Prostate gland (tissue), 2 donors: ENCODE results near the gene USP43. TPM values are rescaled to one million over a fixed set of nuclear protein-coding genes. Genes with fewer than 3 reads are reported as not detected.

Experiments used
- DNase-seq: peaks from one replicate; pipeline ENCODE4 v3.0.0-alpha.2; 2019; ENCODE audit warnings: low spot score
- H3K27ac ChIP-seq, 2 donors: fragments of 200-600 bp; sonication (generic); 2 replicates each; pipeline ENCODE4 v1.5.1; 2017 to 2019
- H3K27me3 ChIP-seq: fragments of 200-600 bp; sonication (generic); replicated peaks from 2 replicates; pipeline ENCODE4 v1.5.1; 2019; ENCODE audit not compliant: insufficient read depth
- H3K36me3 ChIP-seq, 2 donors: fragments of 200-600 bp; sonication (generic); 1 replicate in 1 of 2; 2 replicates in 1 of 2; pipeline versions ENCODE4 v1.5.1 to v1.8.1; 2017 to 2019
- H3K4me1 ChIP-seq: fragments of 200-600 bp; sonication (generic); replicated peaks from 2 replicates; pipeline ENCODE4 v1.5.1; 2019
- H3K4me3 ChIP-seq, 2 donors: fragments of 200-600 bp; sonication (generic); 2 replicates each; pipeline ENCODE4 v1.5.1; 2017 to 2019
- H3K9me3 ChIP-seq: fragments of 200-600 bp; sonication (generic); 2 replicates; pipeline ENCODE4 v1.5.1; 2017
- CTCF ChIP-seq, 4 experiments: fragments of 200-600 bp in 2 of 4; fragments of 450-650 bp in 2 of 4; sonication (generic) in 2 of 4; IDR thresholded peaks; 1 replicate in 3 of 4; 2 replicates in 1 of 4; pipeline ENCODE4 v1.5.1; 2016 to 2019; ENCODE audit warnings: antibody characterized with exemption in 4 of 4, mild to moderate bottlenecking in 2 of 4, moderate library complexity in 2 of 4
- POLR2A ChIP-seq: fragments of 450-650 bp; IDR thresholded peaks from one replicate; pipeline ENCODE4 v1.6.1; 2016; ENCODE audit warnings: antibody characterized with exemption, mild to moderate bottlenecking
- POLR2AphosphoS5 ChIP-seq: sonication (generic); formaldehyde crosslinking; IDR thresholded peaks from one replicate; pipeline ENCODE4 v1.6.1; 2017; ENCODE audit warnings: antibody characterized with exemption
- WGBS: methylation state at CpG from one replicate; pipeline ENCODE4 v1.1.5; 2018; 5-methylcytosine and 5-hydroxymethylcytosine counted together
- intact Hi-C: fragments of 100-400 bp; cut with DNase I; formaldehyde crosslinking; loops from one replicate; pipeline ENCODE4 v1.14.2; 2022
- total RNA-seq, 2 donors: library from RNA; depleted of rRNA; stranded (reverse); fragments of >200 nt; gene quantifications; one replicate each; pipeline ENCODE4 v1.1.0, GENCODE V29; 2016

USP43 gene
- total RNA-seq, 2 donors from 2014 or later: 28.2 to 33.2 TPM

- Histone ChIP-seq H3K9me3 (no peaks in the 10 kb centered on the region), H3K27ac (no peak overlapping the region), H3K36me3 (no peaks in the 10 kb centered on the region), H3K4me1 (no peaks in the 10 kb centered on the region), H3K4me3 (no peak overlapping the region), H3K27me3 (no peaks in the 10 kb centered on the region)
- DNase-seq: no peak
- WGBS: 89% methylated on average over 18 of the region's 18 CpGs
- TF ChIP-seq CTCF (IDR thresholded peaks at IDR 0.05) (no peak), POLR2AphosphoS5 (no peak)
- intact Hi-C loops: loop anchor here (5.0 kb wide), 1 partner anchor 199 kb away; no protein-coding TSS in a partner anchor
These were observed 82.7 kb downstream of the USP43 start for GRCh38 chr17:9728005-9728404.

- no peak for DNase-seq
- TF ChIP-seq CTCF (IDR thresholded peaks at IDR 0.05) (no peak), POLR2AphosphoS5 (no peak), POLR2A (no peak)
- 64% methylated on average over 10 of the region's 12 CpGs for WGBS
These were observed 83.2 kb downstream of the USP43 start for GRCh38 chr17:9728564-9728963.

GRCh38 chr17:9729034-9729650 lies 83.8 kb downstream of the USP43 start:
- intact Hi-C loops: loop anchor here (5.0 kb wide), 1 partner anchor 198 kb away; no protein-coding TSS in a partner anchor
- Histone ChIP-seq H3K4me1 (no peaks in the 10 kb centered on the region), H3K4me3 (no peak overlapping the region), H3K27me3 (no peaks in the 10 kb centered on the region), H3K36me3 (no peaks in the 10 kb centered on the region), H3K9me3 (no peaks in the 10 kb centered on the region), H3K27ac (no peak overlapping the region)
- peak; percentile 81 to 93 (median 90) for TF ChIP-seq CTCF (IDR thresholded peaks at IDR 0.05)
- no peak for TF ChIP-seq POLR2A
- TF ChIP-seq POLR2AphosphoS5: peak; percentile 53
- WGBS: 9% methylated on average over 2 of the region's 2 CpGs
- DNase-seq: peak; percentile 21

More at GRCh38 chr17:9728564-9728963, 83.2 kb downstream of the USP43 start:
- no peak overlapping the region for H3K27ac ChIP-seq
- H3K36me3 ChIP-seq: no peaks in the 10 kb centered on the region
- no peaks in the 10 kb centered on the region for H3K9me3 ChIP-seq
- H3K4me3 ChIP-seq: no peak overlapping the region
- no peaks in the 10 kb centered on the region for H3K4me1 ChIP-seq
- intact Hi-C loops: loop anchor here (5.0 kb wide), 1 partner anchor 199 kb away; no protein-coding TSS in a partner anchor
- H3K27me3 ChIP-seq: no peaks in the 10 kb centered on the region

GRCh38 chr17:9729735-9730420 lies 84.6 kb downstream of the USP43 start:
- intact Hi-C loops: loop anchor here (5.0 to 10.0 kb wide), 2 partner anchors 175 to 197 kb away; partner anchors contain the start of gene RCVRN
- no peak for TF ChIP-seq CTCF (IDR thresholded peaks at IDR 0.05)
- no peak for TF ChIP-seq POLR2A
- no peak for TF ChIP-seq POLR2AphosphoS5
- Histone ChIP-seq H3K9me3 (no peaks in the 10 kb centered on the region), H3K4me1 (no peaks in the 10 kb centered on the region), H3K27me3 (no peaks in the 10 kb centered on the region), H3K36me3 (no peaks in the 10 kb centered on the region), H3K27ac (no peak overlapping the region), H3K4me3 (no peak overlapping the region)
- no peak for DNase-seq
- WGBS: 85% methylated on average over 11 of the region's 11 CpGs

- WGBS: 63% methylated on average over 9 of the region's 9 CpGs
These were observed 105.2 kb downstream of the USP43 start for GRCh38 chr17:9750524-9750923.

More at GRCh38 chr17:9750524-9750923, 105.2 kb downstream of the USP43 start:
- no peaks in the 10 kb centered on the region for H3K9me3 ChIP-seq
- DNase-seq: no peak
- no peak overlapping the region for H3K4me3 ChIP-seq
- no peaks in the 10 kb centered on the region for H3K27me3 ChIP-seq
- H3K4me1 ChIP-seq: no peaks in the 10 kb centered on the region
- no peak overlapping the region for H3K27ac ChIP-seq
- intact Hi-C loops: no loop called here
- no peaks in the 10 kb centered on the region for H3K36me3 ChIP-seq
- TF ChIP-seq CTCF (IDR thresholded peaks at IDR 0.05) (no peak), POLR2A (no peak), POLR2AphosphoS5 (no peak)
